Measurements from ENCODE around the gene INPP1.

- TF ChIP-seq TAF1 (IDR thresholded peaks at IDR 0.05; ENCODE audit: borderline replicate concordance, low read depth, low read length) (no peak), POLR2A (IDR thresholded peaks at IDR 0.05; ENCODE audit: low read depth, low read length) (no peak)
These were observed 36.0 kb downstream of the INPP1 start for GRCh38 chr2:190379249-190379964.
